ENCODE measurements around the gene PAPOLA. TPM values are rescaled to one million over a fixed set of nuclear protein-coding genes. Genes with fewer than 3 reads are reported as not detected.

The PAPOLA gene
- total RNA-seq, 1 donor from 2014 or later: 102 TPM

DNA sequence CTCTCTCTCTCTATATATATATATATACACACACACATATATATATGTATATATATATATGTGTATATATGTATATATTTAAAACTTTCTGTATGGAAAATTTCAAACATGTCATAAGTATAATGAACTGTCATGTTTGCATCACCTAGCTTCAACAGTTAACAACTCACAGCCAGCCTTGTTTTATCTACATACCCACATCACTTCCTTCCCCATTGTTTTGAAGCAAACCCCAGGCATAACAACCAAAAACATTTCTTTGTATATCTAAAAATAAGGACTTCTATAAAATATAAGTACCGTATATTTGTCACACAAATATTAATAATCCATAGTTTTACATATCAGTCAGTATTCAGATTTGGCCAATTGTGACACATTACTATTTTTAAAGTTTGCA lies 57.4 kb downstream of the PAPOLA start:
- no peak for TF ChIP-seq CTCF (IDR thresholded peaks at IDR 0.05; ENCODE audit: insufficient read depth, low read length, poor library complexity, severe bottlenecking)
- no peaks in the 10 kb centered on the region for H3K27me3 ChIP-seq (ENCODE audit: control insufficient read depth, insufficient read depth, low read length)
- no peak for DNase-seq (ENCODE audit: low read depth)
- H3K4me3 ChIP-seq (ENCODE audit: low read depth, low read length): no peak overlapping the region
- H3K36me3 ChIP-seq (ENCODE audit: control insufficient read depth, insufficient read depth, low read length): peaks cover 2% of the 10 kb centered on the region

- TF ChIP-seq CTCF (IDR thresholded peaks at IDR 0.05; ENCODE audit: insufficient read depth, low read length, poor library complexity, severe bottlenecking): no peak
- Histone ChIP-seq H3K27me3 (ENCODE audit: control insufficient read depth, insufficient read depth, low read length) (no peaks in the 10 kb centered on the region), H3K36me3 (ENCODE audit: control insufficient read depth, insufficient read depth, low read length) (no peaks in the 10 kb centered on the region), H3K4me3 (ENCODE audit: low read depth, low read length) (no peak overlapping the region)
- DNase-seq (ENCODE audit: low read depth): no peak
Observed at GRCh38 chr14:96564389-96564788, 62.2 kb downstream of the PAPOLA start.

GRCh38 chr14:96565811-96566210 lies 63.6 kb downstream of the PAPOLA start:
- no peaks in the 10 kb centered on the region for H3K36me3 ChIP-seq (ENCODE audit: control insufficient read depth, insufficient read depth, low read length)
- no peak for DNase-seq (ENCODE audit: low read depth)
- no peak overlapping the region for H3K4me3 ChIP-seq (ENCODE audit: low read depth, low read length)
- no peak for TF ChIP-seq CTCF (IDR thresholded peaks at IDR 0.05; ENCODE audit: insufficient read depth, low read length, poor library complexity, severe bottlenecking)
- no peaks in the 10 kb centered on the region for H3K27me3 ChIP-seq (ENCODE audit: control insufficient read depth, insufficient read depth, low read length)

DNA sequence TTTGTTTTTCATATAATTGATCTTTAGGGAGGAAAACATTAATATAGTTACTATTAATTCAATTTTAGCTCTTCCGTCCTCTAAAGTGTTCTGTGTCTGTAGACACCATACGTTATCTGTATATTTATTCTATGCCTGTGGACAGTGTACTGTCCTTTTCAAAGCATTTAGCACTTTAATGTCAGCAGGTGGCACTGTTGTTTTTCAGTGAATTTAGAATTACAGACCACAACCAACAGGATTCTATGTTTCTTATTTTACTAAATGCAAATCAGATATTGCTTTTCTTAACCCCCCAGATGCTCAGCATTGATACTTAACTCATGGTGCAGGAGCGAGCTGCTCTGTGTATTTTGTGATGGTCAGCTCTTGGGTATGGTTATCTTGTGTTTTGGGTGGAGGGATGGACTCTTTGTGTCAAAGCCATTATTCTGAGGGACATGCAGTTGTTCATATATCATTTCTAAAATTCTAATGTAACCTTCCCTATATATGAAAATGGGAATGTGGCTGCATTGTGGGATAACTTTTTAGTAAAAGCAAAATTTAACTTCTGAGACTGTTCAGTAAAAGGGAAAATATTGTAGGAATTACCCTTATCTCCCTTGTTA lies 65.2 kb downstream of the PAPOLA start:
- no peak for DNase-seq (ENCODE audit: low read depth)
- peak; percentile 42 for TF ChIP-seq CTCF (IDR thresholded peaks at IDR 0.05; ENCODE audit: insufficient read depth, low read length, poor library complexity, severe bottlenecking)
- Histone ChIP-seq H3K27me3 (ENCODE audit: control insufficient read depth, insufficient read depth, low read length) (no peaks in the 10 kb centered on the region), H3K36me3 (ENCODE audit: control insufficient read depth, insufficient read depth, low read length) (no peaks in the 10 kb centered on the region), H3K4me3 (ENCODE audit: low read depth, low read length) (no peak overlapping the region)

DNA sequence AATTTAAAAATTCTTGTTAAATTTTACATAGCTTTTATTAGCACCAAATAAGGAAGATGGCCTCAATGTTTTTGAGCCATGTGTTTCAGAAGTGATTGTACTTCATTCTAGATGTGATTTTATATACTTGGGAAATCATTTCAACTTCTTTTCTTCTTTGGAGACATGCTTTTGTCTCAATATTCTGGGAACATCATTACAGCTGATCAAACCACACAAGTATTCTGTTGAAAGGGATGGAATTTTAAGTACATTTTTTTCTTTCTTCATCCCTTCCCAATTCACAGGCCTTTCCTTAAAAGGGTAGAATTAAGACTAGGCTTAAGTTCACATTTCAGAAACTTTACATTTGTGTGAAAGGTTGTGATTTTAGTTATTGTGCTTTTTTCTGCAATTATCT lies 66.4 kb downstream of the PAPOLA start:
- TF ChIP-seq CTCF (IDR thresholded peaks at IDR 0.05; ENCODE audit: insufficient read depth, low read length, poor library complexity, severe bottlenecking): no peak
- Histone ChIP-seq H3K36me3 (ENCODE audit: control insufficient read depth, insufficient read depth, low read length) (no peaks in the 10 kb centered on the region), H3K4me3 (ENCODE audit: low read depth, low read length) (no peak overlapping the region), H3K27me3 (ENCODE audit: control insufficient read depth, insufficient read depth, low read length) (no peaks in the 10 kb centered on the region)
- DNase-seq (ENCODE audit: low read depth): no peak

DNA sequence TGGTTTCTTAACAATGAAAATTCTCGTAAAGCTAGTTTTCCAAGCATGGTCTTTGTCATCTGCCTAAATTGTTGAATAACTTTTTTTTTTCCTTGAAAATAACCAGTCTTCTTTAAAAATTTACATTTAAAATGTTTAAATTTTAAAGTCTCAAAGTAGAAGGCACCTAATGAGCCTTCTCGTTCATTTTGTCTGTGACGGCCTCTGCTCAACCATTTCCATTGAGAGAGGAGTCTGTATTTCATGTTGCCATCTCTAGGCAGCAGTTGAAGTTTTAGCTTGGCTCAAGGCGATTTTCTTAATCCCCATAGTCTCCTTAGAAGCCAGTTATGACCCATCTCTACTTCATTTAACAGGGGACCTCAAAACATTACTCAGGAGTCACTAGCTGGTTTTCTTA lies 69.1 kb downstream of the PAPOLA start:
- TF ChIP-seq CTCF (IDR thresholded peaks at IDR 0.05; ENCODE audit: insufficient read depth, low read length, poor library complexity, severe bottlenecking): no peak
- no peak overlapping the region for H3K4me3 ChIP-seq (ENCODE audit: low read depth, low read length)
- H3K27me3 ChIP-seq (ENCODE audit: control insufficient read depth, insufficient read depth, low read length): no peaks in the 10 kb centered on the region
- no peaks in the 10 kb centered on the region for H3K36me3 ChIP-seq (ENCODE audit: control insufficient read depth, insufficient read depth, low read length)
- DNase-seq (ENCODE audit: low read depth): no peak

Data from kidney epithelial cell (primary cell).